HL-60 (cell line): Measurements from ENCODE around the gene MMP21.

Experiments used
- DNase-seq, 2 experiments: peaks; one replicate each; pipeline ENCODE4 v3.0.0-alpha.2; 2010 to 2020; ENCODE audit warnings: low read depth in 1 of 2, low spot score in 1 of 2
- H3K27ac ChIP-seq: fragments of 250-450 bp; sonication (Bioruptor Pico); replicated peaks from 2 replicates; pipeline ENCODE4 v1.5.1; 2020; ENCODE audit warnings: mild to moderate bottlenecking, moderate library complexity
- H3K27me3 ChIP-seq: fragments of 250-450 bp; sonication (Bioruptor Pico); 2 replicates; pipeline ENCODE4 v1.5.1; 2021; ENCODE audit warnings: mild to moderate bottlenecking, moderate library complexity; ENCODE audit not compliant: insufficient read depth, poor library complexity, severe bottlenecking
- H3K4me3 ChIP-seq: replicated peaks from 2 replicates; pipeline ENCODE4 v1.5.1; 2011; ENCODE audit warnings: mild to moderate bottlenecking, control low read depth, low read length; ENCODE audit not compliant: insufficient read depth
- CTCF ChIP-seq: IDR thresholded peaks from one replicate; pipeline ENCODE4 v1.5.1; 2011; ENCODE audit warnings: low read length, control low read depth, inconsistent platforms; ENCODE audit not compliant: insufficient read depth
- GABPA ChIP-seq: IDR thresholded peaks from 2 replicates; pipeline ENCODE4 v1.6.1; 2012; ENCODE audit warnings: low read depth
- POLR2AphosphoS5 ChIP-seq: IDR thresholded peaks from 2 replicates; pipeline ENCODE4 v1.6.1; 2012; ENCODE audit warnings: low read depth
- REST ChIP-seq: IDR thresholded peaks from 2 replicates; pipeline ENCODE4 v1.6.1; 2012; ENCODE audit warnings: low read depth; ENCODE audit not compliant: insufficient replicate concordance
- SPI1 ChIP-seq: IDR thresholded peaks from 2 replicates; pipeline ENCODE4 v1.6.1; 2012; ENCODE audit warnings: low read depth, mild to moderate bottlenecking, borderline replicate concordance

MMP21 gene

DNA sequence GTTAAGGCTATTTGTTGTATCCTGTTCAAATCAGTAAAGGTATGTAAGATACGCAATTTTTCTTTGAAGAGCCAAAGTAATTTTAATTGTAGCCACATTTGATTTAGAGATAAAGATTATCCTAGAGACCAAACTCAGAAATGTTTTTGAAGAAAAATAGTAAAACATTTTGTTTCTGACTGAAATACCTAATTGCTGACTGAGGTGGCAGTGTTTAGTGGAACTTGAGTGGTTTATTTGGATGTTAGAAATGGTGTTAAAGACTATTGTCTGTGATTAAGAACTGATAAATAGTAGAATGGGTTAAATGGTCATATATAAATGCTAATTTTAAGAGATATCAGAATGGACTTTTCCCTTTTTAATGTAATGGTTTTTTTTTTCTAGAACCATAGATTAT, 40.8 kb downstream of the MMP21 start:
- H3K4me3 ChIP-seq, result no peak overlapping the region
- TF ChIP-seq SPI1, result no peak
- no peak for TF ChIP-seq CTCF
- TF ChIP-seq POLR2AphosphoS5, result no peak
- no peak for TF ChIP-seq GABPA
- TF ChIP-seq REST, result no peak
- no peak overlapping the region for H3K27ac ChIP-seq
- no peak for DNase-seq
- H3K27me3 ChIP-seq, result no peaks in the 10 kb centered on the region

- H3K27ac ChIP-seq, result no peak overlapping the region
- TF ChIP-seq GABPA (no peak), CTCF (no peak), SPI1 (no peak), POLR2AphosphoS5 (no peak), REST (no peak)
- no peak for DNase-seq
- H3K27me3 ChIP-seq, result no peaks in the 10 kb centered on the region
- no peak overlapping the region for H3K4me3 ChIP-seq
Observed at GRCh38 chr10:125734148-125734547, 41.5 kb downstream of the MMP21 start.

DNA sequence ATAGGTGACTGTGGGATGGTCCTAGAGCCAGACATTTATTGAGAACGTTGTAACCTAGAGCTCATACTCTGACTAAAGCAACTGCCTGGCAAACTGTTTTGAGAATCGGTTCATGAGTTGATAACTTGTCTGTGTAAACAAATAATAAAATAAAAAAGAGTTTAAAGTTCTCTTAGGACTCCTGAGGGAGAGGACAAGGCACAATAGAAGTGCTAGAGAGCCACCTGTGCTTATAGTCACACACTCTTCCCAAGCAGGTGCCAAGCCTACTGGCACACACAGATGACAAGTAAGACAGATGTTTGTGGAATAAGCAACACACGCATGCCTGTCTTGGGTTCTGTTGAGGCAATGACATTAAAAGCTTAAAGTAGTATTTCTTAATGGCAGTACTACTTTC, 48.2 kb downstream of the MMP21 start:
- no peaks in the 10 kb centered on the region for H3K27me3 ChIP-seq
- no peak for DNase-seq
- TF ChIP-seq SPI1, result no peak
- no peak for TF ChIP-seq POLR2AphosphoS5
- no peak for TF ChIP-seq GABPA
- H3K27ac ChIP-seq, result no peak overlapping the region
- H3K4me3 ChIP-seq, result no peak overlapping the region

GRCh38 chr10:125726914-125727313, 48.7 kb downstream of the MMP21 start:
- H3K27me3 ChIP-seq, result no peaks in the 10 kb centered on the region
- no peak for TF ChIP-seq CTCF
- no peak for TF ChIP-seq SPI1
- no peak for TF ChIP-seq POLR2AphosphoS5
- no peak for TF ChIP-seq REST
- TF ChIP-seq GABPA, result no peak
- H3K27ac ChIP-seq, result no peak overlapping the region
- no peak overlapping the region for H3K4me3 ChIP-seq
- DNase-seq, result no peak
